SK-N-MC (cell line): ENCODE data around the gene TRAPPC14.

Experiments
- DNase-seq: peaks from one replicate; pipeline ENCODE4 v3.0.0-alpha.2; 2011; ENCODE audit warnings: low read depth, low spot score
- H3K27ac ChIP-seq: fragments of 200-600 bp; sonication (generic); 2 replicates; pipeline ENCODE4 v1.5.1; 2016; ENCODE audit warnings: mixed run types
- H3K36me3 ChIP-seq: fragments of 200-600 bp; sonication (generic); 2 replicates; pipeline ENCODE4 v1.6.1; 2017; ENCODE audit warnings: antibody characterized with exemption, low read length, mixed read lengths; ENCODE audit not compliant: insufficient read depth
- H3K4me3 ChIP-seq: fragments of 200-600 bp; sonication (generic); 2 replicates; pipeline ENCODE4 v1.5.1; 2016
- H3K9ac ChIP-seq: fragments of 200-600 bp; sonication (generic); 2 replicates; pipeline ENCODE4 v1.8.0; 2017; ENCODE audit warnings: mixed run types, mixed read lengths; ENCODE audit not compliant: insufficient read length
- H3K9me3 ChIP-seq: fragments of 200-600 bp; sonication (generic); 2 replicates; pipeline ENCODE4 v1.6.1; 2017; ENCODE audit warnings: low read depth, mild to moderate bottlenecking, antibody characterized with exemption, low read length, moderate library complexity, mixed read lengths
- EZH2 ChIP-seq: fragments of 200-600 bp; sonication (generic); IDR thresholded peaks from one replicate; pipeline ENCODE4 v1.6.1; 2017; ENCODE audit warnings: antibody characterized with exemption
- FOXP2 ChIP-seq: optimal IDR thresholded peaks from 2 replicates; pipeline ENCODE3; 2011; ENCODE audit warnings: mild to moderate bottlenecking, moderate library complexity; ENCODE audit not compliant: insufficient read depth; ENCODE audit errors: extremely low read length, control extremely low read depth
- POLR2AphosphoS5 ChIP-seq: IDR thresholded peaks from 2 replicates; pipeline ENCODE4 v1.6.1; 2012; ENCODE audit warnings: mild to moderate bottlenecking, low read depth, low read length, borderline replicate concordance

The TRAPPC14 gene

DNA sequence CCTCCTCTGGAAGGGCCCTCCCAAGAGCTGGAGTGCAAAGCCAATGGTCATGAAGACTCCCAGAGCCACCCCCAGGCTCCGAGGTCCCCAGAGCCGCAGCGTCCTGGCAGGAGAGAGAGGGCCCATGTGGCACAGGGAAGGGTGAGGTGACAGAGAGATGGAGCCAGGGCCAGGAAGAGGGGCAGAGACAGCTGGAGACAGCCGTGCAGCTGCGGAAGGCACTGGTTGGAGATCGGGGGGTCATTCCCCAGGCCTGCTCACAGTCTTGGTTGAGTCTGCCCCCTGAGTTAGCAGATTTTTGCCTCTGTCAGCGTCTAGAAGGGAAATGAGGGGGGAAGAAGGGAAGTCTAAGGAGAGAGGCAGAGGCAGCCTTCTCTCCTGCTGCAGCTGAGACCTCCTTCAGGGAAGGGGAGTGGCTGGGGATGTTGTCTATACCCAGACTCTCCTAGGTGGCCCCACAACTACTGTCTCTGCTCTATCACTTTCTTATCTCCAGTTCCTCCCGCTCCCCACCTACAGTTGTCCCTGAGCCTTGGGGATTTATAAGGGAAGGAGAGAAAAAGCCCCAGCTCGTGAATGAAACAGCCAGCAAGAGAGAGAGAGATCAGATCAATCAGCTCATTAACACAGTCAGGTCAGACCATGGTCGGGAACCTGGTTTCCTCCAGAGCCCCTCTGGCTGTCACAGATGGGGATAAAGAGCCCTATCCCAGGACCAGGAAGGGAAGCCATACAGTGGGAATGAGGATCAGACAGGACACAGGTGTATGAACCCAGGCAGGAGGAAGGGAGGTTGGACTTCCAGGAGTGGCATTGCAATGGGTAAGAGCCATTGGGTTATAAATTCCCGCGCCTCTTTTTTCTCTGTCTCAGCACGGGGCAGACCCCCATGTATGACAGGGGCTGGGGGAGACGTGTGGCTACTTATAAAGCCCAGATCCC lies 8.7 kb upstream of the TRAPPC14 start:
- TF ChIP-seq EZH2 (no peak), FOXP2 (no peak), POLR2AphosphoS5 (peak; percentile 18; the same call in 1 of the 2 replicates)
- H3K27ac ChIP-seq: no peak overlapping the region; the same call in 1 of the 2 replicates
- peak overlapping the region; percentile 34 for H3K9ac ChIP-seq
- H3K36me3 ChIP-seq: no peaks in the 10 kb centered on the region
- H3K9me3 ChIP-seq: no peaks in the 10 kb centered on the region
- H3K4me3 ChIP-seq: peak overlapping the region; percentile 65
- DNase-seq: no peak

DNA sequence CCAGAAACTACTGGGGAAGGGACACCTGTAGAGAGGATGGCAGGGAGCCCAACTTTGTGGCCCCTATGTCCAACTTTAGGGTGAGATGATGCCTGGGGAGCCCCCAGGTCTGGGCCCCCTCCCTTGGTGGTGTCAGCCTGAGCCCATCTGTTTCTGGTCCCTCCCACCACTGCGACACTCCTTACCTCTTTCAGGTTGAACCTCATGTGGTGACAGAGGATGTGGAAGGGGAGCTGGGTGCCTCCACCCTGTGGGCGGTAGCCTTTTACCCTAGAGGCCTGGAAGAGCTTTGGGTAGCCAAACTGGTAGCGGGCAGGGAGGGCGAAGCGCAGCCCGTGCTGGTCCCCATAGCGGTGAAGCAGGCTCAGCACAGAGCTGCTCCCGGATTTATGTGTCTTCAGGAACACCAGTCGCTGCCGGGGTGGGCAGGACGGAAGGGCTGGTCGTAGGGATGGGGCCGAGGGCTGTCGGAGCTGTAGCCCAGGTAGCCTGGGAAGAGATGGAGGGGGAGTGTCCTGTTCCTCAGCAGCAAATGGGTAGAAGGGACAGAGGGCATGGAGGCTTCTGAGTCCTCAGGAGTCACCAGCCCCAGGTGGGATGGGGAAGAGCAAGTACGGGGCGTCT lies 7.9 kb upstream of the TRAPPC14 start:
- H3K36me3 ChIP-seq: no peaks in the 10 kb centered on the region
- TF ChIP-seq EZH2 (no peak), FOXP2 (no peak), POLR2AphosphoS5 (no peak)
- peak overlapping the region; percentile 32 for H3K9ac ChIP-seq
- DNase-seq: no peak
- no peak overlapping the region for H3K4me3 ChIP-seq
- no peaks in the 10 kb centered on the region for H3K9me3 ChIP-seq
- H3K27ac ChIP-seq: no peak overlapping the region

DNA sequence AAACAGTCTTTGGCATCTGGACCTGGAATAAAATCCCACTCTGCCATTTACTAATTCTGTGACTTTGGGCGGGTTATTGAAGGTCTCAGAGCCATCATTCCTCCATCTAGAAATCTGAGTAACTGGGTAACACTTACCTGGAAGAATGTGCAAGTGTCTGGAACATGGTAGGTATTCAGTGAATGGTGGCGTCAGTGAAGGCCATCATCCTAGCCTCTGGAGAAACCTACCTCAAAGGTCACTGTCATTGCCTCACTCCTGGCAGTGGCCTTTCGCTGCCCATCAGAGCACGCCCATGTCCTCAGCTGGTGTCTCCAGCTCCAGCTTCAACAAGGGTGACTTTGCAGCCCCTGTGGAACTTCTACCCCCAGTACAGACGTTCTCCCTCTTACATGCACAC lies 5.3 kb upstream of the TRAPPC14 start:
- Histone ChIP-seq H3K9me3 (no peaks in the 10 kb centered on the region), H3K36me3 (no peaks in the 10 kb centered on the region), H3K27ac (no peak overlapping the region), H3K9ac (no peak overlapping the region), H3K4me3 (no peak overlapping the region)
- DNase-seq: no peak
- TF ChIP-seq FOXP2 (no peak), EZH2 (no peak), POLR2AphosphoS5 (no peak)

GRCh38 chr7:100163006-100163531 lies 4.5 kb upstream of the TRAPPC14 start:
- no peak overlapping the region for H3K4me3 ChIP-seq
- DNase-seq: no peak
- TF ChIP-seq FOXP2: no peak
- no peak for TF ChIP-seq POLR2AphosphoS5
- no peak for TF ChIP-seq EZH2
- no peak overlapping the region for H3K27ac ChIP-seq
- no peaks in the 10 kb centered on the region for H3K36me3 ChIP-seq
- H3K9ac ChIP-seq: no peak overlapping the region
- no peaks in the 10 kb centered on the region for H3K9me3 ChIP-seq

- no peak overlapping the region for H3K4me3 ChIP-seq
- no peak overlapping the region for H3K9ac ChIP-seq
- H3K9me3 ChIP-seq: no peaks in the 10 kb centered on the region
- TF ChIP-seq FOXP2 (no peak), EZH2 (no peak), POLR2AphosphoS5 (no peak)
- peaks cover 14% of the 10 kb centered on the region; the same call in 1 of the 2 replicates for H3K36me3 ChIP-seq
- no peak for DNase-seq
- no peak overlapping the region for H3K27ac ChIP-seq
These were observed 1.5 kb upstream of the TRAPPC14 start for GRCh38 chr7:100160067-100160466.

DNA sequence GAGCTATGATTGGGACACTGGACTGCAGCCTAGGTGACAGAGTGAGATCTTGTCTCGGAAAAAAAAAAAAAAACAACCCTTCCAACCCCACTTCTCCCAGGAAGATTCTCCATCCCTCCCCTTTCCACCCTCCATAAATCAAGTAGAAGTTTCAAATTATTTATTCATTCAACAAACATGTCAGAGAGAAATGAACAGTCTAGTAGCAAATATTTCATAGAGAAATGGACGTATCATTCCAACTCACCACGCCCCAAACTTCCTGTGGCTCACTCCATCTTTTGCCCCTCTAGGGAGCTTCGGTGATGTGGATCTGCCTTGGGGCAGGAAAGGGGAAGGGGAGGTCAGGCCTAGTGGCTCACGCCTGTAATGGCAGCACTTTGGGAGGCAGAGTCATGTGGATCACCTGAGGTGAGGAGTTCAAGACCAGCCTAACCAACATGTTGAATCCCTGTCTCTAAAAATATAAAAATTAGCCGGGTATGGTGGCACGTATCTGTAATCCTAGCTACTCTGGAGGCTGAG lies 638 bp upstream of the TRAPPC14 start:
- TF ChIP-seq FOXP2 (no peak), POLR2AphosphoS5 (no peak), EZH2 (no peak)
- H3K9ac ChIP-seq: peak overlapping the region; percentile 88
- peaks cover 20% of the 10 kb centered on the region; the same call in 1 of the 2 replicates for H3K36me3 ChIP-seq
- peak overlapping the region; percentile 88 for H3K4me3 ChIP-seq
- no peaks in the 10 kb centered on the region for H3K9me3 ChIP-seq
- peak overlapping the region; percentile 66; the same call in 1 of the 2 replicates for H3K27ac ChIP-seq
- no peak for DNase-seq

GRCh38 chr7:100157334-100158228 lies 942 bp downstream of the TRAPPC14 start:
- Histone ChIP-seq H3K36me3 (peaks cover 30% of the 10 kb centered on the region; the same call in 1 of the 2 replicates), H3K4me3 (peak overlapping the region; percentile 88), H3K9ac (peak overlapping the region; percentile 88), H3K27ac (no peak overlapping the region), H3K9me3 (no peaks in the 10 kb centered on the region)
- TF ChIP-seq POLR2AphosphoS5 (no peak), EZH2 (no peak), FOXP2 (no peak)
- no peak for DNase-seq
